Activated T-cell treated with anti-CD3 and anti-CD28 coated beads for 24 hours (primary cell): ENCODE data around the gene RCBTB2.
"Not testable (repeated sequence)": the region's sequence is repeated elsewhere in the genome, so short reads cannot be mapped to it uniquely, and the experiment has no call there.

Experiments
- DNase-seq: peaks from one replicate; pipeline ENCODE4 v3.0.0-alpha.2; 2020; ENCODE audit warnings: low read depth

The RCBTB2 gene

GRCh38 chr13:48532506-48533499 is at the start of gene RCBTB2:
RCBTB2 (minus strand) TSS chr13:48533080; CDS start chr13:48521939, 11,141 bp downstream.
- peak; percentile 98 for DNase-seq

DNA sequence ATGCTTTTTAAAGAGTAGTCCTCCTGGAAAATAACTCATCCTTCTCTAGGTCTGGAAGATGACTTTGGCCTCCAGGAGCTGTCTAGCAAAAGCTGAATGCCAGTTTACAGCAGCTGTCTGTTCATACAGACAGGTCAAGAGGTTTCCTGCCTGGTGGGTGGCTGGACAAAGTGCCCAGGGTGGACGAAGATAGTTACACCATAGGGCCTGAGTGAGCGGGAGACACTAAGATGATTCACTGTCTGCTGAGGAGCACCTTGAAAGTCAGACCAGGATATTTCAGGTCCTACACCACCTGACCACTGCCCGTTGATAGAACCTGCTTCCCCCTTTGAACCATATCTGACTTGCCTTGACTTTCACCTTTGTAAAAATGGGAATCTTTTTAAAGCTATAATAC is 49.2 kb upstream of the RCBTB2 start:
- DNase-seq, result no peak

DNA sequence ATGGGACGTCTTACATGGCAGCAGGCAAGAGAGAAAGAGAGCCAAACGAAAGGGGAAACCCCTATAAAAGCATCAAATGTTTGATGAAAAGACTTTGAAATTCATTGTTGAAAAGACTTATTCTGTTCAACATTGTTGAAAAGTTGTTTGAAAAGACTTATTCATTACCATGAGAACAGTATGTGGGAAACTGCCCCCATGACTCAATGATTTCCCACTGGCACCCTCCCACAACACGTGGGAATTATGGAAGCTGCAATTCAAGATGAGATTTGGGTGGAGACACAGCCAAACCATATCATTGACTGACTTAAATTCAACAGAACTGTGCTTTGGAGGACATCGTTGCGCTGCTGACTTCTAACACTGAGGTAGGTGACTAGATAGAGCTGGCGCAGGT is 48.0 kb upstream of the RCBTB2 start:
- no peak for DNase-seq

- DNase-seq, result peak; percentile 65
Measured at GRCh38 chr13:48580185-48580803, 47.4 kb upstream of the RCBTB2 start.

- DNase-seq, result not testable (repeated sequence)
Measured at GRCh38 chr13:48579919-48580180, 47.0 kb upstream of the RCBTB2 start.

DNA sequence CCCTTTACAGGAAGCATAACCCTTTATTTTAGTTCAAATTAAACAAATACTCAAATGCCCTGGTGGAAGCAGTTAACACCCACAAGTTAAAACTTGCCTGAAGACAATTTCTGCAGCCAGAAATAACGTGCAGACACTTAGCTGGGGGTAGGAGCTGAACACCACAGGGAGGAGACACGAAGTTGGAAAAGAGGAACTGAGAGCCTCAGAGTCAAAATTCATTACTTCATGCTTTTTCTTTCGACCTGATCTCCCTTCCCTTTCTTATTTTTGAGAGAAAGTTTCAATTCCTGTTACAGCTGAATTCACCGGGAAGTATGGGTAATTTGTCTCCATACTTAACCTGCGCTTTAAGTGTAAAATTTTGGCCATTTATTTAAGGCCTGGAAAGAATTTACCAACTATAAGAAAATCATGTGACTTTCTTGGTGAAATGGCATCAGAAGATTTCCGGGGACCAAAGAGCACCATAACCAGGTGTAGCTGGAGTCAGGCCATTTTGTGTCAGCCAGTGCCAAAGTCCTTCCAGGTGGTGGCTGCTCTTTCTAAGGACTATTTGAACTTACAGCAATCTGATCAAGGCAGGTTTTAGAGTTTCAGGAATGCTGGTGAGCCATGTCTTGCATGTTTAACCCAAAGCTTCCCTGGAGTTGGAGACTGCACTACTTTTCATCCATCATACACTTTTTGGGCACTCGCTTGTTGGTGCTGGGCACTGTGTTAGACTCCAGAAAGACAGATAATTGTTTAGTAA is 46.5 kb upstream of the RCBTB2 start:
- DNase-seq, result no peak

DNA sequence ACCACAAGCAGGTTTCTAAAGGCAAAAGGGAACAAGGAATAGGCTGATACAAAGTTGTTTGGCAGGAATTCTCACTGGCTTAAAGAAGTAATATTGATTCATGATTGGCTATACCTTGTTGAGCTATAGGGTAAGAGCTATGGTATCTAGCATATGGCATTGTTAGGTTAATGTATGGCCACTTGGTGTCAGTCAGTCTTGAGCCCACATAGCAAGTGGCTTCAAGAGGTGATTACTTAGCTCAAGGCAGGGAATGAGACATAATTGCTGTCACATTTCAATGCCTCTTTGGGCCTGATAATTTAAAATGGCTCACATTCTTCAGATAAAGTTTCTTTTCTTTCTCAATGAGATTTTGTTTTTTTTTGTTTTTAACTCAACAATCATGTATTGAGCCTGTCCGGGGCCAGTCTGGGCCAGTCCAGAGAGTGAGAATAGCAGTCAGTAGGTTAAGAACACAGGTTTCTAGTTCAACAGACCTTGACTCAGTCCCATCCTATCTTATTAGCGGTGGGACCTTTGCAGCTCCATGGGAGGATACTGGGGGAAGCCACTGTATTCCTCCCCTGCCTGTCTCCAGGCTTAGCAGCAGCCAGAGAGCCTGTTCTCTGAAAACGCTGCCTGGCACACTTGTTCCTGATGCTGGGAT is 45.8 kb upstream of the RCBTB2 start:
- DNase-seq, result no peak

GRCh38 chr13:48576448-48577010 is 43.6 kb upstream of the RCBTB2 start:
- no peak for DNase-seq

DNA sequence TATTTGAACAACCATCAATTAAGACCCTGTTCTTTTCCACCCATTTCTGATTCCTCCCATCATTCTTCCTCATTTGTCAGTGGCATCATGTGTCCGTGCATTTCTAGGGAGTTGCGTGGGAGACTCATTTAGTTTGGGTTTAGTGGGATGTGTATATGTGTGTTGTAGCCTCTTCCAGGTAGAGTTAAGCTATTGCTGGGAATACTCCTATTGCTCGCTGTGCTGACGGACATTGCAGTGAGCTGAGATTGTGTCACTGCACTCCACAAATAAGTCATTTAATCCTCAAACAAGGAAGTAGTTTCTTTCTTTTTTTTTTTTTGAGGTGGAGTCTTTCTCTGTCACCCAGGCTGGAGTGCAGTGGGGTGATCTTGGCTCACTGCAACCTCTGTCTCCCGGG is 42.2 kb upstream of the RCBTB2 start:
- no peak for DNase-seq

- DNase-seq, result no peak
Measured at GRCh38 chr13:48574041-48574796, 41.3 kb upstream of the RCBTB2 start.

DNA sequence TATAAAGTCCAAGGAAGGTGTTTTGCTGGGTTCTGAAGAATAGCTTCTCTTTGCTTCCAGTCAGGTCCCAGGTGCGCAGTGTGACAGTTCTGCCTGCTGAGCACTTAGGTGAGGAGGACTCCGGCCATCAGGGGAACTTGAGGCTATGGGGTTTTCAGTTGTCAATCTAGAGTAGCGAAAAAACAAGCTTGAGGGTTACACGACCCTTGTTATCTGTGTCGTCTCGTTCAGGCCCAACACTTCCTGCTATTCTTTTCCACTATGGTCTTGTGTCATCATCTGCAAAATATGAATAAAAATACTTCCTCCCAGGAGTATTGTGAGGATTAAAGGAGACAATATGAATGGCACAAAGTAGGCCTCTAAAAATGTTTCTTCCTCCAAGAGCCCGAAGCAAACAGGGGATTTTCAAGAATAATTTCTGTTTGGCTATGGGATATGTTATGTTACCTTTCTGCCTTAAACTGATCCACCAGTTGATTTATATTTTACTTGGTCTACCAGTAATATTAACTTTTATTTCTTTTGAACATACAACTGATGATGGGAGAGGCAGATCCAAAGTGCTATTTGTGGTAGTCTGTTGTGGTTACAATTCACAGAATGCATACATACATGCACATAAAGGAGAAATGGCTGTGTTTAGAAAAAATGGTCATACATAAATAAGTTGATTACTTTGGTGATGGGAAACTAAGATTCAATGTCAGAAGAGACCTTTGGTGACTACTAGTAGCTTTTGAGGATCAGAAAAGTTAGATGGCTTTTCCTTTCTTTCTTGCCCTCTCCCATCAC is 40.5 kb upstream of the RCBTB2 start:
- DNase-seq, result no peak

GRCh38 chr13:48571126-48571913 is 38.4 kb upstream of the RCBTB2 start:
- DNase-seq, result no peak

- DNase-seq, result no peak
Measured at GRCh38 chr13:48570216-48570828, 37.4 kb upstream of the RCBTB2 start.

- DNase-seq, result no peak
Measured at GRCh38 chr13:48569104-48569666, 36.3 kb upstream of the RCBTB2 start.

GRCh38 chr13:48568370-48569103 is 35.7 kb upstream of the RCBTB2 start:
- DNase-seq, result no peak

GRCh38 chr13:48567515-48568369 is 34.9 kb upstream of the RCBTB2 start:
- no peak for DNase-seq

DNA sequence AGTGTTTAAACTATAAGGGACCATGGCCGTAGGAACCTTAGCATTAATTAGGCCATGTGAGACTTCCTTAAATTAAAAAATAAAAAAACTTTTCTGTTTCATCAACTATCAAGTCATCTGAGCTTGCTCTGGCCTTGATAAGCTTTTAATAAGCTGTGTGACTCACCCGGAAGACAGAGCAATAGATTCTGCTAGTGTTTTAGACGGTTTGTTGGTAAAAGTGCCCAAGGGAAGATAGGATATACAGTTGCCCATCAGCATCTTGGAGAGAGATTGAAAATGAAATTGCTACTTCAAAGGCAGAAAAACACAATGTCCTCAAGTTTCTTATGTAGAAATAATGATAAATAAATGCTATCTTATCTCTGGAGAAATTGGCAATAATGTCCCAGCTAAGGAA is 31.2 kb upstream of the RCBTB2 start:
- no peak for DNase-seq
